ENCODE data around the gene CAB39.

- TF ChIP-seq CTCF (IDR thresholded peaks at IDR 0.05) = no peak
- TF ChIP-seq EZH2 (IDR thresholded peaks at IDR 0.05) = no peak
- no peak for TF ChIP-seq EZH2phosphoT487 (IDR thresholded peaks at IDR 0.05)
Observed at GRCh38 chr2:230680463-230681170, 32.0 kb upstream of the CAB39 start.

All from neural progenitor cell (in vitro differentiated cells).